Lower leg skin (tissue), 4 donors: ENCODE data around the gene NMNAT2. TPM values are rescaled to one million over a fixed set of nuclear protein-coding genes. Genes with fewer than 3 reads are reported as not detected.

Experiments used
- DNase-seq, 2 donors: peaks; one replicate each; pipeline ENCODE4 v3.0.0-alpha.2; 2019; ENCODE audit warnings: low spot score in 2 of 2
- H3K4me3 ChIP-seq: fragments of 200-600 bp; sonication (generic); 2 replicates; pipeline ENCODE4 v1.5.1; 2017; ENCODE audit warnings: mild to moderate bottlenecking, low read depth; ENCODE audit not compliant: poor library complexity, severe bottlenecking
- POLR2A ChIP-seq, 2 donors: fragments of 450-650 bp; IDR thresholded peaks; one replicate each; pipeline ENCODE4 v1.6.1; 2016 to 2017; ENCODE audit warnings: antibody characterized with exemption in 2 of 2, mild to moderate bottlenecking in 1 of 2, moderate library complexity in 1 of 2
- WGBS, 2 donors: methylation state at CpG; one replicate each; pipeline ENCODE4 v1.1.5; 2018; 5-methylcytosine and 5-hydroxymethylcytosine counted together
- intact Hi-C: fragments of 100-400 bp; cut with DNase I; formaldehyde crosslinking; loops from one replicate; pipeline ENCODE4 v1.15.0; 2023; ENCODE audit warnings: low total_unique reads
- total RNA-seq, 4 donors: library from RNA; depleted of rRNA; stranded (reverse); fragments of >200 nt; gene quantifications; one replicate each; pipeline ENCODE4 v1.1.0, GENCODE V29; 2016
- TF ChIP-seq, protein P1 (sequence below), 3 donors: fragments of 450-650 bp; IDR thresholded peaks; one replicate each; pipeline ENCODE4 v1.5.1; 2016; ENCODE audit warnings: antibody characterized with exemption in 3 of 3, mild to moderate bottlenecking in 3 of 3, moderate library complexity in 2 of 3

Gene NMNAT2
- total RNA-seq, 4 donors from 2014 or later, result 0.23 to 0.34 (median 0.34) TPM; not detected in 1

DNA sequence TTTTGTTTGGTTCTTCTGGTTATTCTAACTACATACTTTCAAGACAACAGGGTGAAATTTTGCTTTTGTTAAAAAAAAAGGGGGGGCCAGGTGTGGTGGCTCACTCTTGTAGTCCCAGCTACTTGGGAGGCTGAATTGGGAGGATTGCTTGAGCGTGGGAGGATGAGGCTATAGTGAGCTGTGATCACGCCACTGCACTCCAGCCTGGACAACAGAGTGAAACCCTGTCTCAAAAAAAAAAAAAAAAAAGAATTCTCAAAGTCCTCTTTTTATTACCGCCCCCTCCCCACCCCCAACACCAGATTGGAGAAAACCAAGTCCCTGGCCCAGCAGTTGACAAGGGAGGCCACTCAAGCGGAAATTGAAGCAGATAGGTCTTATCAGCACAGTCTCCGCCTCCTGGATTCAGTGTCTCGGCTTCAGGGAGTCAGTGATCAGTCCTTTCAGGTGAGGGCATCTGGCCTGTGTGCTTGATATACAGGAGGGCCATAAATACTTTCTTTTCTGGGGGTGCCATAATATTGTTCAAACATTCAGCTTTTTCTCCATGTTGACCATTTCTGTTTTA is 181.9 kb downstream of the NMNAT2 start:
- intact Hi-C loops, result no loop called here
- TF ChIP-seq, protein P1, sequence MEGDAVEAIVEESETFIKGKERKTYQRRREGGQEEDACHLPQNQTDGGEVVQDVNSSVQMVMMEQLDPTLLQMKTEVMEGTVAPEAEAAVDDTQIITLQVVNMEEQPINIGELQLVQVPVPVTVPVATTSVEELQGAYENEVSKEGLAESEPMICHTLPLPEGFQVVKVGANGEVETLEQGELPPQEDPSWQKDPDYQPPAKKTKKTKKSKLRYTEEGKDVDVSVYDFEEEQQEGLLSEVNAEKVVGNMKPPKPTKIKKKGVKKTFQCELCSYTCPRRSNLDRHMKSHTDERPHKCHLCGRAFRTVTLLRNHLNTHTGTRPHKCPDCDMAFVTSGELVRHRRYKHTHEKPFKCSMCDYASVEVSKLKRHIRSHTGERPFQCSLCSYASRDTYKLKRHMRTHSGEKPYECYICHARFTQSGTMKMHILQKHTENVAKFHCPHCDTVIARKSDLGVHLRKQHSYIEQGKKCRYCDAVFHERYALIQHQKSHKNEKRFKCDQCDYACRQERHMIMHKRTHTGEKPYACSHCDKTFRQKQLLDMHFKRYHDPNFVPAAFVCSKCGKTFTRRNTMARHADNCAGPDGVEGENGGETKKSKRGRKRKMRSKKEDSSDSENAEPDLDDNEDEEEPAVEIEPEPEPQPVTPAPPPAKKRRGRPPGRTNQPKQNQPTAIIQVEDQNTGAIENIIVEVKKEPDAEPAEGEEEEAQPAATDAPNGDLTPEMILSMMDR (IDR thresholded peaks at IDR 0.05), result no peak
- TF ChIP-seq POLR2A (IDR thresholded peaks at IDR 0.05), result no peak
- no peak overlapping the region for H3K4me3 ChIP-seq
- WGBS, 2 donors, result 97 to 98% methylated on average over 6 of the region's 6 CpGs
- DNase-seq, result peak in 1 of 2 donors; percentile 58

DNA sequence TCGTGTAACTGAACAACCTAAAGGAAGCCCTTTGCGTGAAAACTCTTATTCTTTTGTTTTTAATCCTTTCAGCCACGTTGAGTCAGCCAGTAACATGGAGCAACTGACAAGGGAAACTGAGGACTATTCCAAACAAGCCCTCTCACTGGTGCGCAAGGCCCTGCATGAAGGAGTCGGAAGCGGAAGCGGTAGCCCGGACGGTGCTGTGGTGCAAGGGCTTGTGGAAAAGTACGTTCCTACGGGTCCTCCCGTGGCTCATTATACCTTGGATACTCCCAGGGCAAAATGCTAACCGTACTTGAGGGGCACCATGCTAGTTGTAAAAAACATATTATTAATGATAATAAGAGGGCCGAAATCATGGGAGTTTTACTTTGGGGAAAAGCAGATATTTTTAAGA is 182.7 kb downstream of the NMNAT2 start:
- H3K4me3 ChIP-seq, result no peak overlapping the region
- DNase-seq, result peak in 1 of 2 donors; percentile 83
- 74 to 75% methylated on average over 14 of the region's 14 CpGs for WGBS, 2 donors
- intact Hi-C loops, result no loop called here
- TF ChIP-seq, protein P1 (IDR thresholded peaks at IDR 0.05), result no peak
- no peak for TF ChIP-seq POLR2A (IDR thresholded peaks at IDR 0.05)

DNA sequence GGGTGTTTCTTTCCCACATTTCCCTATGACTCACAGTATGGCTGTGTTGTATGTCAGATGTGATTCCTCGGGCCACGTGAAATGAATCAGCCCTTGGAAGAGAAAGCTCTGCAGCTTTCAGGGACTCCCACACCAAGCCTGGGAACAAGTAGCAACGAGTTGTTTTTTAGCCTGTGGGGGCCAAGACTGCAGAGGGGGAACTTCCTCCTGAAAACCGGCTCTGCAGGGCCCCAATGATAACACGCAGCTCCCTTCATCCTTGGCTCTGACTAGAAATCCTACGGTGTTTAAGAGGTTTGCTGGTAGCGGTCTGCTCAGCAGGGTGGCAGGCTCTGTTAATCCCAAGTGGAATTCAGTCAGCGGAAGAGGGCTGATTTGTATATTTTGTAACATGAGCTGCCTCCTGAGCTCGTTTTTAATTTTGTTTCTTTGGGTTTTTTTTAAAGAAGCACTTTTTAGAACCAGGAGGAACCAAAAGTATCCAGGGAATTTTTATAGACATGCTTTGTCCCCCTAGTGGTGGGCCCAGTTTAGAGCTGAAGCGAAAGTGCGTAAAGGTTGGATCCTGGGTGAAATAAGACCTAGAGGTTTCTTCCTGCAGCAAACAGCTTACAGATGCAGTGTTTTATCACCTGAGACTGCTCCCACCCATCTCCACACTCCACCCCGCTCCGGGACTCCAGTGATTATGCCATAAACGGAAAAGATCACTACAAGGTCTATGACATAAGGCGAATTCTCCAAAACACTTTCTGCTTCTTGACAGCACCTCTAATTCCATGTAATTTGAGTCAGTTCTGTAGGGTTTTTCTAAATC is 183.3 kb downstream of the NMNAT2 start:
- TF ChIP-seq POLR2A (IDR thresholded peaks at IDR 0.05), result no peak
- TF ChIP-seq, protein P1 (IDR thresholded peaks at IDR 0.05), result no peak
- no peak overlapping the region for H3K4me3 ChIP-seq
- intact Hi-C loops, result no loop called here
- DNase-seq, result peak; percentile 88 to 94
- 16 to 19% methylated on average over 15 of the region's 15 CpGs for WGBS, 2 donors

DNA sequence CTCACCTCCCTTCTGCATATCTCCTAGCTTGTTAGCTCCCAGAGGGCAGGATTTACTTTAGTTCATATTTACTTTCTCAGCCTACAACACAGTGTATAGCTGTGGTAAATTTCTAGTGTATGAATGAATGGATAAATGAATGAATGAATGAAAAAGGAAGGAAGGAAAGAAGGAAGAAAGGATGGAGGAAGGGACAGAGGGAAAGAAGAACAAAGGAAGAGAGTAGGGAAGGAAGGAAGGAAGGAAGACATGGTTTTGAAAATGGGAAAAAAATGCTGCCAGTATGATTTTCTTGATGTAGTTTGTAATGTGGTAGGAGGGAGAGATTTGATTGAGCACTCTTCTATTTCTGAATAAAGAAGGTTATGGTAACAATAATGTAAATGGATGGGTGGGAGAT is 185.1 kb downstream of the NMNAT2 start:
- no peak overlapping the region for H3K4me3 ChIP-seq
- intact Hi-C loops, result no loop called here
- TF ChIP-seq, protein P1 (IDR thresholded peaks at IDR 0.05), result no peak
- TF ChIP-seq POLR2A (IDR thresholded peaks at IDR 0.05), result no peak
- no peak for DNase-seq

DNA sequence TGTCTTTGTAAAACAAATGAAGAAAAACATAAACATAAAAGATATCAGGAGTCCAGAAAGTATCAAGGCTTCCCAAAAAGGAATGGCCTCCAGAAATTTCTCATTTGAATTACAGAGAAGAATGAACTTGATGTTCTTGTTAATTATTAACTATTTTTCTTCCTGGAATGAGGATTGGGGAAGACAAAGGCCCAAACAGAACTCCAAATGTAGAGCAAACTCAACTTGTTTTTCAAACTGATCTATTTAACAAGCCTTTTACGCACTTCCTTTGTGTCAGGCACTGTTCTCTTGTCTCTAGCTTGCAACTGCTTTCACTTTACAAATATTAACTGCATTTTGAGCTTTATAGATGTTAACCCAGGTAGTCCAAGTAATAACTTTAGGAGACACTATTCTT is 186.6 kb downstream of the NMNAT2 start:
- TF ChIP-seq POLR2A (IDR thresholded peaks at IDR 0.05), result no peak
- TF ChIP-seq, protein P1 (IDR thresholded peaks at IDR 0.05), result no peak
- DNase-seq, result no peak
- WGBS, 2 donors, result 94 to 100% methylated on average over 1 of the region's 1 CpG
- no peak overlapping the region for H3K4me3 ChIP-seq
- intact Hi-C loops, result no loop called here
